Body of pancreas (tissue), 4 donors: ENCODE data around the gene DBF4B.

ENCODE experiments used
- POLR2A ChIP-seq, 3 donors: fragments of 450-650 bp; IDR thresholded peaks; one replicate each; pipeline ENCODE4 v1.6.1; 2016; ENCODE audit warnings: antibody characterized with exemption in 3 of 3, mild to moderate bottlenecking in 2 of 3
- TF ChIP-seq, protein P1 (sequence below), 7 experiments: fragments of 450-650 bp in 4 of 7; fragments of 200-600 bp in 3 of 7; sonication (generic) in 3 of 7; IDR thresholded peaks; one replicate each; pipeline ENCODE4 v1.5.1; 2016 to 2019; ENCODE audit warnings: antibody characterized with exemption in 7 of 7

GRCh38 chr17:44767493-44767892 lies 59.0 kb downstream of the DBF4B start:
- TF ChIP-seq, protein P1, sequence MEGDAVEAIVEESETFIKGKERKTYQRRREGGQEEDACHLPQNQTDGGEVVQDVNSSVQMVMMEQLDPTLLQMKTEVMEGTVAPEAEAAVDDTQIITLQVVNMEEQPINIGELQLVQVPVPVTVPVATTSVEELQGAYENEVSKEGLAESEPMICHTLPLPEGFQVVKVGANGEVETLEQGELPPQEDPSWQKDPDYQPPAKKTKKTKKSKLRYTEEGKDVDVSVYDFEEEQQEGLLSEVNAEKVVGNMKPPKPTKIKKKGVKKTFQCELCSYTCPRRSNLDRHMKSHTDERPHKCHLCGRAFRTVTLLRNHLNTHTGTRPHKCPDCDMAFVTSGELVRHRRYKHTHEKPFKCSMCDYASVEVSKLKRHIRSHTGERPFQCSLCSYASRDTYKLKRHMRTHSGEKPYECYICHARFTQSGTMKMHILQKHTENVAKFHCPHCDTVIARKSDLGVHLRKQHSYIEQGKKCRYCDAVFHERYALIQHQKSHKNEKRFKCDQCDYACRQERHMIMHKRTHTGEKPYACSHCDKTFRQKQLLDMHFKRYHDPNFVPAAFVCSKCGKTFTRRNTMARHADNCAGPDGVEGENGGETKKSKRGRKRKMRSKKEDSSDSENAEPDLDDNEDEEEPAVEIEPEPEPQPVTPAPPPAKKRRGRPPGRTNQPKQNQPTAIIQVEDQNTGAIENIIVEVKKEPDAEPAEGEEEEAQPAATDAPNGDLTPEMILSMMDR (IDR thresholded peaks at IDR 0.05): no peak
- no peak for TF ChIP-seq POLR2A (IDR thresholded peaks at IDR 0.05)
